HEK293T (cell line): ENCODE results near the gene SQSTM1.

Experiments used
- ELF4 ChIP-seq: fragments of 450-650 bp; IDR thresholded peaks from 2 replicates; pipeline ENCODE4 v1.6.1; 2017; ENCODE audit warnings: antibody characterized with exemption
- FOXA1 ChIP-seq: fragments of 450-650 bp; IDR thresholded peaks from 2 replicates; pipeline ENCODE4 v1.6.1; 2016; ENCODE audit warnings: mild to moderate bottlenecking
- FOXK2 ChIP-seq: fragments of 450-650 bp; IDR thresholded peaks from 2 replicates; pipeline ENCODE4 v1.6.1; 2016; ENCODE audit warnings: mild to moderate bottlenecking
- FOXM1 ChIP-seq: fragments of 450-650 bp; IDR thresholded peaks from 2 replicates; pipeline ENCODE4 v1.6.1; 2017; ENCODE audit warnings: mild to moderate bottlenecking, borderline replicate concordance
- SP1 ChIP-seq: fragments of 450-650 bp; IDR thresholded peaks from 2 replicates; pipeline ENCODE4 v1.6.1; 2017
- SUZ12 ChIP-seq: fragments of 450-650 bp; IDR thresholded peaks from 2 replicates; pipeline ENCODE4 v1.6.1; 2016; ENCODE audit warnings: mild to moderate bottlenecking

DNA sequence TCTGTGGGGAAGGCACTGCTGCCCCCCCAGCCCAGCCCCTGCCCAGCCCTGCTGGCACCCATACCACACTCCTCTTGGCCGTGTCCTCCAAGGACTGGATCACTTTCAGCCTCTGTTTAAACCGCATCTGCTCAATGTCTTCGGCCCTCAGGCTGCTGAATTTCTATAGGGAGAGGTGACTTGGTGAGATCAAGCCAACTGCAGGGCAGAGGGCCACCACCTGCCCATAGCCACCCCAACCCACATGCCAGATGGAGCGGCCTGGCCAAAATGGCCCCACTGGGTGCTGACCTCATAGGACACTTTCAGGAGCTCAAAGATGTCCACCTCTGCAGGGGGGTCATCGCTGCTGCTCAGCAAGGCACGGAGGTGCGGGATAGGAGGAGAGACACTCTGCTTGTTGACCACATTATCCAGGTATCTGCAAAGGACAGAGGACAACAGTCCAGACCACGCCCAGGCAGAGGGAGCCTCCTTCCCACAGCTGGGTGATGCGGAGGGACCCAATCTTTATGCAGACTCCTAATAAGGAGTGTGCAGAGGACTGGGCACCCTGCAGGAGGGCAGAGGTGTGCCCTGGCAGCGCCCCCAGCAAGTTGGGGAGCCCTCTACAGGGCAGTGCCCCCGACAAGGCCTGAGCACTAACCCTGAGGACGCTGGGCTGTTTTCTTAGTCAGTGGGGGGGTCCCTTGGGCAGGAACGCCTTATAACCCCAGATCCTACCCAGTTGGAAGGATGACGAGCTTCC, 52.3 kb downstream of the SQSTM1 start:
- TF ChIP-seq SP1 (no peak), FOXM1 (no peak), SUZ12 (no peak), ELF4 (no peak), FOXA1 (no peak), FOXK2 (no peak)
